ENCODE results near the gene HNF4A.

DNA sequence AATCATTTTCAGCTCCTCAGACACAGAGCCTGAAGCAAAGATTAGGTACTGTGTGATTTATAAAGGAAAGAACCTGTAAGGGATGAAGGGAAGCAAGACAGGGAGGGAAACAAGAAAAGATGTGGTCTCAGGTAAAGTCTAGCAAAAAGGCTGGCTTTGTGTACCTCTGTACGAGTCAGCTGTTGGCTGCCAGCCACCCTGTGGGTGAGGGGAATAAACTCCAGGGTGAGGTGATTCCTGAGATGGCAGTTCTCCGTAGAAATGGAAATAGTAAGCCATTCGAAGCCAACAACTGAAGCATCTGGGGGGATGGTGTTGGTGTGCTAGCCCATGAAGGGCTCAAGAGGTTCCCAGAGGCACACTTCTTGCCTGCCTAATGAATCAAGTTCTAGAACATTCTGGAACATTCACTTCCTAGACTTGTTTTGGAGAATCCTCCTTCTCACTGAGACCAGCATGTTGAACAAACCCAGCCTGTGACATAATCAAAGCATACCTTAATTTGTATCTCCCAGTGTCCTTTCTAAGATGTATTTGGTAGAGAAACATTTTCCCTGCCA, 109.6 kb downstream of the HNF4A start:
- TF ChIP-seq, protein P1, sequence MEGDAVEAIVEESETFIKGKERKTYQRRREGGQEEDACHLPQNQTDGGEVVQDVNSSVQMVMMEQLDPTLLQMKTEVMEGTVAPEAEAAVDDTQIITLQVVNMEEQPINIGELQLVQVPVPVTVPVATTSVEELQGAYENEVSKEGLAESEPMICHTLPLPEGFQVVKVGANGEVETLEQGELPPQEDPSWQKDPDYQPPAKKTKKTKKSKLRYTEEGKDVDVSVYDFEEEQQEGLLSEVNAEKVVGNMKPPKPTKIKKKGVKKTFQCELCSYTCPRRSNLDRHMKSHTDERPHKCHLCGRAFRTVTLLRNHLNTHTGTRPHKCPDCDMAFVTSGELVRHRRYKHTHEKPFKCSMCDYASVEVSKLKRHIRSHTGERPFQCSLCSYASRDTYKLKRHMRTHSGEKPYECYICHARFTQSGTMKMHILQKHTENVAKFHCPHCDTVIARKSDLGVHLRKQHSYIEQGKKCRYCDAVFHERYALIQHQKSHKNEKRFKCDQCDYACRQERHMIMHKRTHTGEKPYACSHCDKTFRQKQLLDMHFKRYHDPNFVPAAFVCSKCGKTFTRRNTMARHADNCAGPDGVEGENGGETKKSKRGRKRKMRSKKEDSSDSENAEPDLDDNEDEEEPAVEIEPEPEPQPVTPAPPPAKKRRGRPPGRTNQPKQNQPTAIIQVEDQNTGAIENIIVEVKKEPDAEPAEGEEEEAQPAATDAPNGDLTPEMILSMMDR (IDR thresholded peaks at IDR 0.05): no peak
- TF ChIP-seq POLR2A (IDR thresholded peaks at IDR 0.05): no peak

Measured in ovary (tissue), 3 donors.